Measurements from ENCODE around the gene USP17L15.
"Not testable (repeated sequence)": the region's sequence is repeated elsewhere in the genome, so short reads cannot be mapped to it uniquely, and the experiment has no call there.

USP17L15 gene

GRCh38 chr4:9234085-9234484 is at the start of gene USP17L15:
TSS of gene USP17L15 (plus strand) at chr4:9234385. CDS start at chr4:9234385, 0 bp downstream.
- DNase-seq (ENCODE audit: extremely low read depth, low read depth) = not testable (repeated sequence)

- not testable (repeated sequence) for DNase-seq (ENCODE audit: extremely low read depth, low read depth)
Observed at GRCh38 chr4:9210357-9210756, 23.8 kb upstream of the USP17L15 start, which contains the start of gene USP17L10. TSS of gene USP17L10 (plus strand) at chr4:9210657. CDS start at chr4:9210657, 0 bp downstream.

- not testable (repeated sequence) for DNase-seq (ENCODE audit: extremely low read depth, low read depth)
Observed at GRCh38 chr4:9214701-9215100, 19.5 kb upstream of the USP17L15 start.

- DNase-seq (ENCODE audit: extremely low read depth, low read depth) = not testable (repeated sequence)
Observed at GRCh38 chr4:9215105-9215504, 19.1 kb upstream of the USP17L15 start, which contains the start of gene USP17L11. TSS of gene USP17L11 (plus strand) at chr4:9215405. CDS start at chr4:9215405, 0 bp downstream.

- DNase-seq (ENCODE audit: extremely low read depth, low read depth) = not testable (repeated sequence)
Observed at GRCh38 chr4:9219852-9220251, 14.3 kb upstream of the USP17L15 start, which contains the start of gene USP17L12. TSS of gene USP17L12 (plus strand) at chr4:9220152. CDS start at chr4:9220152, 0 bp downstream.

- DNase-seq (ENCODE audit: extremely low read depth, low read depth) = not testable (repeated sequence)
Observed at GRCh38 chr4:9224596-9224995, 9.6 kb upstream of the USP17L15 start, which contains the start of gene USP17L13. TSS of gene USP17L13 (plus strand) at chr4:9224896. CDS start at chr4:9224896, 0 bp downstream.

GRCh38 chr4:9230249-9230648 is 3.9 kb upstream of the USP17L15 start:
- DNase-seq (ENCODE audit: extremely low read depth, low read depth) = not testable (repeated sequence)

GRCh38 chr4:9238461-9238860 is 4.3 kb downstream of the USP17L15 start:
- DNase-seq (ENCODE audit: extremely low read depth, low read depth) = not testable (repeated sequence)

- not testable (repeated sequence) for DNase-seq (ENCODE audit: extremely low read depth, low read depth)
Observed at GRCh38 chr4:9243579-9243978, 9.4 kb downstream of the USP17L15 start, which contains the start of gene USP17L17. TSS of gene USP17L17 (plus strand) at chr4:9243879. CDS start at chr4:9243879, 0 bp downstream.

- not testable (repeated sequence) for DNase-seq (ENCODE audit: extremely low read depth, low read depth)
Observed at GRCh38 chr4:9247953-9248680, 13.9 kb downstream of the USP17L15 start, which contains the start of gene USP17L18. TSS of gene USP17L18 (plus strand) at chr4:9248630. CDS start at chr4:9248630, 0 bp downstream.

- not testable (repeated sequence) for DNase-seq (ENCODE audit: extremely low read depth, low read depth)
Observed at GRCh38 chr4:9253078-9253477, 18.9 kb downstream of the USP17L15 start, which contains the start of gene USP17L19. TSS of gene USP17L19 (plus strand) at chr4:9253378. CDS start at chr4:9253378, 0 bp downstream.

GRCh38 chr4:9257824-9258223 is 23.6 kb downstream of the USP17L15 start, which contains the start of gene USP17L20:
TSS of gene USP17L20 (plus strand) at chr4:9258124. CDS start at chr4:9258124, 0 bp downstream.
- not testable (repeated sequence) for DNase-seq (ENCODE audit: extremely low read depth, low read depth)

- DNase-seq (ENCODE audit: extremely low read depth, low read depth) = not testable (repeated sequence)
Observed at GRCh38 chr4:9262572-9262971, 28.4 kb downstream of the USP17L15 start, which contains the start of gene USP17L21. TSS of gene USP17L21 (plus strand) at chr4:9262872. CDS start at chr4:9262872, 0 bp downstream.

GRCh38 chr4:9267319-9267718 is 33.1 kb downstream of the USP17L15 start, which contains the start of gene USP17L22:
TSS of gene USP17L22 (plus strand) at chr4:9267619. CDS start at chr4:9267619, 0 bp downstream.
- not testable (repeated sequence) for DNase-seq (ENCODE audit: extremely low read depth, low read depth)

GRCh38 chr4:9271719-9272118 is 37.5 kb downstream of the USP17L15 start:
- DNase-seq (ENCODE audit: extremely low read depth, low read depth) = not testable (repeated sequence)
